Measurements from ENCODE around the gene RBM45. TPM values are rescaled to one million over a fixed set of nuclear protein-coding genes. Genes with fewer than 3 reads are reported as not detected.
A peak's percentile ranks its signal among the peaks of the same experiment; 100 is the strongest.

RBM45 gene, protein sequence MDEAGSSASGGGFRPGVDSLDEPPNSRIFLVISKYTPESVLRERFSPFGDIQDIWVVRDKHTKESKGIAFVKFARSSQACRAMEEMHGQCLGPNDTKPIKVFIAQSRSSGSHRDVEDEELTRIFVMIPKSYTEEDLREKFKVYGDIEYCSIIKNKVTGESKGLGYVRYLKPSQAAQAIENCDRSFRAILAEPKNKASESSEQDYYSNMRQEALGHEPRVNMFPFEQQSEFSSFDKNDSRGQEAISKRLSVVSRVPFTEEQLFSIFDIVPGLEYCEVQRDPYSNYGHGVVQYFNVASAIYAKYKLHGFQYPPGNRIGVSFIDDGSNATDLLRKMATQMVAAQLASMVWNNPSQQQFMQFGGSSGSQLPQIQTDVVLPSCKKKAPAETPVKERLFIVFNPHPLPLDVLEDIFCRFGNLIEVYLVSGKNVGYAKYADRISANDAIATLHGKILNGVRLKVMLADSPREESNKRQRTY
- total RNA-seq (10 to 100 TPM in 3 of 5 experiments, 1 to 10 TPM in 2; 8.0 to 26.7 (median 17.5) TPM), polyA plus RNA-seq (10 to 100 TPM; 10.2 to 12.0 TPM), total RNA-seq (8.5 reads per million, percentile 33 among the genes with 10 or more reads in this experiment)

DNA sequence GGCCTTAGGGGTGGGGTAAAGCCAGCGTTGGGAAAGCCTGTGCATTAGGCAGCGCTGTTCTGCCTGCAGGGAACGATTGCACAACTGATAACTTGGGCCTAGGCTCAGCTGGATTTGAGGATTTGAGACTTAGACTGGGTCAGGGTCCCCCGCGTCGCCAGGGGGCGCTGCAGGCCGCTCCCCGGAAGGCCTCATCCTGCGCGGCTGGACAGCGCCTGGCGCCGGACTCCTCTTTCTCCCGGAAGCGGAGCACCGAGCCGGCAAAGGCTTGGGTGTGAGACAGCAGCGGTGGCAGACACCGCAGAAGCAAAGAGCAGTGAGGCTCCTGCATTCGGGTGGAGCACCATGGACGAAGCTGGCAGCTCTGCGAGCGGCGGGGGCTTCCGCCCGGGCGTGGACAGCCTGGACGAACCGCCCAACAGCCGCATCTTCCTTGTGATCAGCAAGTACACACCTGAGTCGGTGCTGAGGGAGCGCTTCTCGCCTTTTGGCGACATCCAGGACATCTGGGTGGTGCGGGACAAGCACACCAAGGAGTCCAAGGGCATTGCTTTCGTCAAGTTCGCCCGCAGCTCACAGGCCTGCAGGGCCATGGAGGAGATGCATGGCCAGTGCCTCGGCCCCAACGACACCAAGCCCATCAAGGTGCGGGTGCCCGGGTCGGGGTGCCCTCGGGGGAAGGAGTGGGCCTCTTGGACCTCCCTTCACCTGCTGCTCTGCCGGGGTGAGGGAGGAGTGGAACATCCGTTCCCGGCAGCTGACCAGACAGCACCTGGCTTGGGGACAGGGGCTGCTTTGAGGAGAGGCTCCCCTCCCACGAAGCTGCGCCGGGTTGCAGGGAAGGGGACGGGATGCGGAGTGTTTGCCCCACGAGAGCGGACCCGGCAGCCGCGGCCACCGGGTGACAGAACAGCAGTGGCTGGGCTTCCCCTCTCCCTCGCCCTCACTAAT, at the start of gene RBM45:
RBM45 (plus strand) TSS at position 236 of the 951 bp plus-strand sequence; CDS start at position 346, 110 bp downstream.
- intact Hi-C loops (cut with micrococcal nuclease) = loop anchor here (1.0 to 10.0 kb wide), 13 partner anchors 82 to 1895 kb away; partner anchors contain the start of genes CWC22 (in 1 of the 2), OSBPL6 (in 1 of the 2), PJVK (in 1 of the 2) and PLEKHA3 (in 1 of the 2)
- Histone ChIP-seq H3K27me3 (ENCODE audit: control insufficient read depth in 2 of 2, insufficient read depth in 2 of 2, low read length in 2 of 2) (no peaks in the 10 kb centered on the region), H3K27ac (ENCODE audit: low read depth, low read length) (peak within 1 kb of the TSS; percentile 71), H3K36me3 (ENCODE audit: control insufficient read depth in 2 of 3, insufficient read depth in 3 of 3, low read length in 3 of 3) (peaks cover 0 to 8% (median 0%) of the 10 kb centered on the region in 3 experiments), H3K9me3 (ENCODE audit: control insufficient read depth in 2 of 3, low read length in 3 of 3) (no peaks in the 10 kb centered on the region), H3K4me1 (ENCODE audit: control insufficient read depth in 2 of 2, insufficient read depth in 2 of 2, low read length in 2 of 2) (peaks cover 6 to 14% of the 10 kb centered on the region in 2 donors), H3K4me3 (ENCODE audit: low read length) (peak within 1 kb of the TSS; percentile 90)
- peaks cover 0 to 3% (median 0%) of the 10 kb centered on the region in 11 donors for H3K9me3 Mint-ChIP-seq
- POLR2A ChIA-PET = interaction anchor here (0.8 to 1.3 kb wide), 3 partner anchors 12 to 337 kb away, joined by 3 to 4 read pairs (median 3); no protein-coding TSS in a partner anchor
- H3K27me3 Mint-ChIP-seq = peaks cover 0 to under 1% (median 0%) of the 10 kb centered on the region in 5 donors
- H3K4me3 Mint-ChIP-seq = peak within 1 kb of the TSS; percentile 92 to 96 (median 94)
- CTCF ChIA-PET = interaction anchor here (0.6 to 1.2 kb wide), 5 partner anchors 11 to 300 kb away, joined by 3 to 5 read pairs (median 3); no protein-coding TSS in a partner anchor
- DNase-seq = peak; percentile 68 to 91 (median 78)
- H3K4me1 Mint-ChIP-seq = peaks cover 20 to 47% (median 39%) of the 10 kb centered on the region in 7 donors
- peak within 1 kb of the TSS; percentile 80 to 93 (median 88) for H3K27ac Mint-ChIP-seq
- peaks cover 0 to 3% (median 0%) of the 10 kb centered on the region in 5 donors for H3K36me3 Mint-ChIP-seq
- ATAC-seq = peak; percentile 97

DNA sequence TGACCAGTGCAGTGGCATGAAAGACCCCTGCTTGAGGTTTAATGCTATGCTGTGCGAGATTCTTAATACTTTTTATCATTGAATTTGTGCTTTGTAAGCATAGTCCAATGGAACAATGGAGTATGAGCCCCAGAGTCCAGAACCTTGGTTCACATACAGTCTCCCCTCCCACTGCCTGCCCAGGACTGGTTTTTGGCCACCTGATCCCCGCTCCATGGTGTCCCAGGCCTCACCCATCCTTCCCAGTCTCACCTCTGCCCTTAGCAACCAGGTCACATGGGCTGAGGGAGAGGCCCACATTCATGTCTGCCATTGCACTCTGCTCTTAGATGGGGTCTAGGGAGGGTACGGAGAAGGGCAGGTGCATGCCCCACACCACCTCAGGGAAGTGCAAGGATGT, 45.9 kb upstream of the RBM45 start:
- Histone ChIP-seq H3K27me3 (ENCODE audit: control insufficient read depth in 2 of 2, insufficient read depth in 2 of 2, low read length in 2 of 2) (no peaks in the 10 kb centered on the region), H3K36me3 (ENCODE audit: control insufficient read depth in 2 of 3, insufficient read depth in 3 of 3, low read length in 3 of 3) (no peaks in the 10 kb centered on the region), H3K27ac (ENCODE audit: low read depth, low read length) (no peak overlapping the region), H3K4me1 (ENCODE audit: control insufficient read depth in 2 of 2, insufficient read depth in 2 of 2, low read length in 2 of 2) (no peaks in the 10 kb centered on the region), H3K4me3 (ENCODE audit: low read length) (no peak overlapping the region), H3K9me3 (ENCODE audit: control insufficient read depth in 2 of 3, low read length in 3 of 3) (no peaks in the 10 kb centered on the region)
- ChIA-PET POLR2A (no interaction called here), CTCF (no interaction called here)
- no peak overlapping the region for H3K27ac Mint-ChIP-seq
- peaks cover 25 to 38% (median 34%) of the 10 kb centered on the region in 5 donors for H3K27me3 Mint-ChIP-seq
- no peaks in the 10 kb centered on the region for H3K36me3 Mint-ChIP-seq
- H3K4me1 Mint-ChIP-seq = no peaks in the 10 kb centered on the region
- DNase-seq (no peak), ATAC-seq (peak; percentile 18)
- H3K4me3 Mint-ChIP-seq = no peak overlapping the region
- intact Hi-C loops (cut with micrococcal nuclease) = no loop called here
- H3K9me3 Mint-ChIP-seq = no peaks in the 10 kb centered on the region

DNA sequence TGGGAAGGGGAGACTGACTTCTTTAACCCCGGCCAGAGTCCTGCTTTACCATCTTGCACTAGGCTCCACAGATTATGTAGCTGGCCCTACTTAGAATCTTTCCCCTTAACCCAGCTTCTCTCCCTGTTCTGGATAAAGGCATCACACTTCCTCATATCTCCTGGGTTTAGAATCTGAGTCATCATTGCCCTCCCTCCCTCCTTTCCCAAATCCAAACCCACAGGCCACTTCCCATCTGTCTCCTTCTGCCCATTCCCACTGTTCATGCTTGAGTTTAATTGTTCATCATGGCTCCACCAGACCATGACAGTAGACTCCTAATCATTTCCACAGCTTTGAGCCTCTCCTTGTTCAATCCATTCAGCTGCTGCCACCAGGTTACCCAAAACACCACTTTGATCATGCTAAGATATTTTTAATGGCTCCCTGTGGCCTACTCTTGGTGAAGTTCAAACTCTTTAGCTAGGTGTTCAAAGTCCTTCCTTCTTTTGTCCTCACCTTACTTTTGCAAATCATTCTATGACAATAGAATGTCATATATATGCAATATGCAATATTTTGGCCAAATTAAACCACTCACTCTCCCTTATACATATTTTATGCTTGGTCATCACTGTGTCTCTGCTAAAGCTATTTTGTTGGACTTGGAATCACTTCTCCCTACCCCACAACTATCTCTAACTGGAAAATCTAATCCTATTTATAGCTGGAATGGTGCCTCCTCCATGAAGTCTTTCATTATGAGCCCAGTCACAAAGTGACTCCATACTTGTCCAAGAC, 45.2 kb upstream of the RBM45 start:
- intact Hi-C loops (cut with micrococcal nuclease) = no loop called here
- no peaks in the 10 kb centered on the region for H3K4me1 Mint-ChIP-seq
- no peak overlapping the region for H3K27ac Mint-ChIP-seq
- no peak overlapping the region for H3K27ac ChIP-seq (ENCODE audit: low read depth, low read length)
- H3K9me3 Mint-ChIP-seq = no peaks in the 10 kb centered on the region
- H3K36me3 ChIP-seq (ENCODE audit: control insufficient read depth in 2 of 3, insufficient read depth in 3 of 3, low read length in 3 of 3) = no peaks in the 10 kb centered on the region
- no peak overlapping the region for H3K4me3 ChIP-seq (ENCODE audit: low read length)
- CTCF ChIA-PET = no interaction called here
- H3K27me3 ChIP-seq (ENCODE audit: control insufficient read depth in 2 of 2, insufficient read depth in 2 of 2, low read length in 2 of 2) = no peaks in the 10 kb centered on the region
- no peaks in the 10 kb centered on the region for H3K36me3 Mint-ChIP-seq
- H3K9me3 ChIP-seq (ENCODE audit: control insufficient read depth in 2 of 3, low read length in 3 of 3) = no peaks in the 10 kb centered on the region
- ATAC-seq = no peak
- POLR2A ChIA-PET = no interaction called here
- peaks cover 31 to 44% (median 39%) of the 10 kb centered on the region in 5 donors for H3K27me3 Mint-ChIP-seq
- H3K4me3 Mint-ChIP-seq = no peak overlapping the region
- H3K4me1 ChIP-seq (ENCODE audit: control insufficient read depth in 2 of 2, insufficient read depth in 2 of 2, low read length in 2 of 2) = no peaks in the 10 kb centered on the region
- DNase-seq = no peak

DNA sequence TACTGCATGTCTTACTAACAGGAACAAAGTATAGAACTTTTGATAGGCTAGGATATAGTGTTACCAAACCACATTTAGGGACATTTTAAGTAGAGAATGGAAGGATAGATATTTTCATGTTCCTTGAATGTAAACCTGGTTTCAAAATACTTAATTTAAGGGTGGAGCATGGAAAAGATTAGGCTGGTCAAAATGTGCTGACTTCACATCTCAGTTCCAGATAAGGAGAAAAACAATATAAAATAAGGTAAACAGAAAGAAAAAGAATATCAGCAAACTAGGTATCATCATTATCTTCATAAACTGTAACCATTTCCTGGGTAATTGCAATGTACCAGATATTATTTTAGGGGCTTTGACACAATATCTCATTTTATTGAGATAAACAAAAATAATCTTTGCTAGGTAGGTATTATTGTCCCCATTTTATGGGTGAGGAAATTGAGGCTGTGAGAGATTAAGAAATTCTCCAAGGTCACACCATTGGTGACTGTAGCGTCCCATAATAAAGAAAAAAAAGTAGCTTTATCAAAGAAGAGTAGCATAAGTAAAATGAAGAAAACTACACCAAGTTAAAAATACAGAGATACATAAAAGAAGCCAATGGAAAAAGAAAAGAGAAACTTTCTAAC, 43.3 kb upstream of the RBM45 start:
- POLR2A ChIA-PET = no interaction called here
- peaks cover 0 to 12% (median 11%) of the 10 kb centered on the region in 7 donors for H3K4me1 Mint-ChIP-seq
- no peaks in the 10 kb centered on the region for H3K36me3 Mint-ChIP-seq
- CTCF ChIA-PET = no interaction called here
- H3K9me3 ChIP-seq (ENCODE audit: control insufficient read depth in 2 of 3, low read length in 3 of 3) = no peaks in the 10 kb centered on the region
- no peak for DNase-seq
- no peak overlapping the region for H3K27ac Mint-ChIP-seq
- H3K27me3 Mint-ChIP-seq = peaks cover 46 to 57% (median 49%) of the 10 kb centered on the region in 5 donors
- H3K4me1 ChIP-seq (ENCODE audit: control insufficient read depth in 2 of 2, insufficient read depth in 2 of 2, low read length in 2 of 2) = no peaks in the 10 kb centered on the region
- no peak overlapping the region for H3K4me3 ChIP-seq (ENCODE audit: low read length)
- intact Hi-C loops (cut with micrococcal nuclease) = no loop called here
- H3K27ac ChIP-seq (ENCODE audit: low read depth, low read length) = no peak overlapping the region
- no peak for ATAC-seq
- no peaks in the 10 kb centered on the region for H3K9me3 Mint-ChIP-seq
- H3K36me3 ChIP-seq (ENCODE audit: control insufficient read depth in 2 of 3, insufficient read depth in 3 of 3, low read length in 3 of 3) = no peaks in the 10 kb centered on the region
- no peaks in the 10 kb centered on the region for H3K27me3 ChIP-seq (ENCODE audit: control insufficient read depth in 2 of 2, insufficient read depth in 2 of 2, low read length in 2 of 2)
- no peak overlapping the region for H3K4me3 Mint-ChIP-seq

DNA sequence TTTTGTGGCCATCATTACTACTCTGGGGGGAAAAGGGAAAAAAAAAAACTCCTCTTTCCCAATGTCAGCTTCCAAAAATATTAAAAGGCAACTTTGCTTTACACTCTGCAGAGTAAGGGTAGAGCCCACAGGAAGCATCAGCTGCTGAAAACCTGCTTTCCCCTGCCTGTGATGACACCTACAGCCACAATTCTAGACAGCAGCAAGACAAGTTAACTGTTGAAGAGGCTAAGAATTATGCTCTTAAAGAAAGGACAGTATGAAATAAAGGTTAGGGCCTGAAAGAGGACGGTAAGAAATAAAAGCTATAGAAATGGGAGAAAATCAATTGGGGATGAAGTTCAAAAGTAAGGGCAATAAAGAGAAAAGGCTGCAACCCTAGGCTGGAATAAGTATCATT, 42.7 kb upstream of the RBM45 start:
- Mint-ChIP-seq H3K4me1 (peaks cover 0 to 12% (median 11%) of the 10 kb centered on the region in 7 donors), H3K27me3 (peaks cover 52 to 63% (median 55%) of the 10 kb centered on the region in 5 donors), H3K9me3 (peaks cover 0 to 1% (median 0%) of the 10 kb centered on the region in 11 donors), H3K4me3 (no peak overlapping the region), H3K36me3 (peaks cover 0 to 2% (median 0%) of the 10 kb centered on the region in 5 donors), H3K27ac (no peak overlapping the region)
- POLR2A ChIA-PET = no interaction called here
- Histone ChIP-seq H3K9me3 (ENCODE audit: control insufficient read depth in 2 of 3, low read length in 3 of 3) (no peaks in the 10 kb centered on the region), H3K27me3 (ENCODE audit: control insufficient read depth in 2 of 2, insufficient read depth in 2 of 2, low read length in 2 of 2) (peaks cover 0 to 2% of the 10 kb centered on the region in 2 donors), H3K27ac (ENCODE audit: low read depth, low read length) (no peak overlapping the region), H3K36me3 (ENCODE audit: control insufficient read depth in 2 of 3, insufficient read depth in 3 of 3, low read length in 3 of 3) (no peaks in the 10 kb centered on the region), H3K4me3 (ENCODE audit: low read length) (no peak overlapping the region), H3K4me1 (ENCODE audit: control insufficient read depth in 2 of 2, insufficient read depth in 2 of 2, low read length in 2 of 2) (no peaks in the 10 kb centered on the region)
- CTCF ChIA-PET = no interaction called here
- DNase-seq (no peak), ATAC-seq (no peak)
- intact Hi-C loops (cut with micrococcal nuclease) = no loop called here
